NCI-H2227 treated with DMSO at 0.1 percent for 48 hours (cell line): Measurements from ENCODE around the gene LRP6.
A peak's percentile ranks its signal among the peaks of the same experiment; 100 is the strongest.
"Not testable (repeated sequence)": the region's sequence is repeated elsewhere in the genome, so short reads cannot be mapped to it uniquely, and the experiment has no call there.

Source experiments
- DNase-seq: peaks from one replicate; lab custom pipeline; 2025; lab: John Stamatoyannopoulos, UW

The LRP6 gene

DNA sequence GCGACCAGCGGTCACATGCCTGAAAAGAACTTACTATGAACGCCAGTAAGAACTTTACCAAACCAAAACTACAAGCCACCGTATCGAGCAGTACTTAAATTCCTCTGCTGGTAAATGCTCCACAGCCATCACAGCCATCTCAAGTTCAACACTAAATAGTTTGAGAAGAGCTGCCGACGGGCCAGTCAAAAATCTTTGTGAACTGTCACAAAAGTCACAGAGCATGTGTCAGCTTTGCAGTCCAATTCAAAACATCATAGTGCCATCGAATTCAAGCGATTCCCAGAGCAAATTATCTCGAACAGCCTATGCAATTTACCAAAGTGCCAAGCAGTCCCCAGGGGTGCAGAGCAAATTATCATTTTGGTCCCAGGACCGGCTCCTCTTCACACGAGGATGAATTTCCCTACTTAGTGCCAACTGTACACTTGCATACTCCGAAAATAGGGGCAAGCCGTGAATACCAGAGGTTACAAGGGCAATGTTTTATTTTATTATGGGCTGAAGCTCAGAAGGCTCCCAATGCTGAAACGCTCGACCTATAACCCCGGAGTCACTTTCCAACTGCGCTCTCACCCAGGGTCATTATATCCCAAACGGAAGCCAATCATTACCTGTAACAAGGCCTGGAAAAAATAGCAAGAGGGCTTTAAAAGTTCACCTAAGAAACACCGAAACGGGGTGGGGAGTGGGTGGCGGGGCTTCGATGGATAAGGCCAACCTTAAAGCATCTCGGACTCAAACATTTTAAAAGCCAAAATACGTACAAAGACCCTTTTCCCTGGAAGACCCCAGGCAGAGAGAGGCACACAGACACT, 1.1 kb downstream of the LRP6 start:
- DNase-seq = peak; percentile 15

DNA sequence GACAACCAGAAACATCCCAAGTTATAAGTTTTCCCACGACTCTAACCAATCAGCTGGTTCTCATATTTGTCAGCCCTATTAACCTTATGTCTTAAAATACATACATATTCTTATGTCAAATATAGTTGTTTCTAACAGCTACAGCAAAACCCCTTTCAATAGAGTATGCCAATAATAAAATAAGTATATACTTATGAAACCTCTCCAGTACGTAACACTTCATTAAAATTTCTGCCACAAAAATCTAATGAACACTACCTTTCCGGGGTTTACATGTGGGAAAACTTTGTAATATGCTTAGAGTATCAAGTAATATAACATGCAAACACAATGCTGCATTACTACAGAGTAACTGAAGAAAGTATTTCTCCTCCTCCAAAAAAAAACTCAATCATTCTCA, 1.8 kb downstream of the LRP6 start:
- no peak for DNase-seq

DNA sequence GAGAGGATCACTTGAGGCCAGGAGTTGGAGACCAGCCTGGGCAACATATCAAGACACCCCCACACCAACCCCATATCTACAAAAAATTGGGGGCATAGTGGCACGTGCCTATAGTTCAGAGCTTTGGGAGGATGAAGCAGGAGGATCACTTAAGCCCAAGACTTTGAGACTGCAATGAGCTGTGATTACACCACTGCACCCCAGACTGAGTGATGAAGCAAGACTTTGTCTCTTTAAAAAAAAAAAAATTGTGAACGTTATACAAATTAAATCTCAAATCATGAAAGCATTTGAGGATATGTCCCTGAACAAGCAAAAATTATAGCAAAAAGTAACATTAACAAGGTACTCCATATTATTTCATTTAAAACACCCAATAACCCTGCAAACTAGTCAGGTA, 2.9 kb downstream of the LRP6 start:
- no peak for DNase-seq

DNA sequence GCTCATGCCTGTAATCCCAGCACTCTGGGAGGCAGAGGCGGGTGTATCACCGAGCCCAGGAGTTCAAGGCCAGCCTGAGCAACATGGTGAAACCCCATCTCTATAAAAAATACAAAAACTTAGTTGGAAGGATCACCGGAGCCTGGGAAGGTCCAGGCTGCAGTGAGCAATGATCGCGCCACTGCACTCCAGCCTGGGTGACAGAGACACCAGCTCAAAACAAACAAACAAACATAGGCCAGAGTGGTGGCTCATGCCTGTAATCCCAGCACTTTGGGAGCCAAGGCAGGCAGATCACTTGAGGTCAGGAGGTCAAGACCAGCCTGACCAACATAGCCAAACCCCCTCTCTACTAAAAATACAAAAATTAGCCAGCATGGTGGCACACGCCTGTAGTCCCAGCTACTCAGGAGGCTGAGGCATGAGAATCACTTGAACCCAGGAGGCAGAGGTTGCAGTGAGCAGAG, 10.5 kb downstream of the LRP6 start:
- DNase-seq = not testable (repeated sequence)

DNA sequence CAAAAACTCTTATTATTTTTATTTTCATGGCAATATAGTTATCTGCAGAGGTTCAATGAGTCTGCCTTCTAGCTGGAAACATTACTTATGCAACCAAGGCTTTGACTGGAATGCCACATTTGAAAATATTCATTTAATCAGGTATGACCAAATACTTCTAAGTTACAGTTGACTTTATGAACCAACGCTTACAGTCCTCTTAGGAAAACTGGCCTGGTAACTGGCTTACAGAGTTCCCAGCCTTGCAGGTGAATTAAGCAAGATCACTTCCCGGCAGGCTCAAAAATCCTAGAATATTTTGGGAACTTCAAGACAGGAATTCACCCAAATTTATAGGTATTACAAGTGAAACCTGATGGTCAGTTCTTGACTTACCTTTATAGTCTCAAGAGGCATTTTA, 12.3 kb downstream of the LRP6 start:
- DNase-seq = no peak

DNA sequence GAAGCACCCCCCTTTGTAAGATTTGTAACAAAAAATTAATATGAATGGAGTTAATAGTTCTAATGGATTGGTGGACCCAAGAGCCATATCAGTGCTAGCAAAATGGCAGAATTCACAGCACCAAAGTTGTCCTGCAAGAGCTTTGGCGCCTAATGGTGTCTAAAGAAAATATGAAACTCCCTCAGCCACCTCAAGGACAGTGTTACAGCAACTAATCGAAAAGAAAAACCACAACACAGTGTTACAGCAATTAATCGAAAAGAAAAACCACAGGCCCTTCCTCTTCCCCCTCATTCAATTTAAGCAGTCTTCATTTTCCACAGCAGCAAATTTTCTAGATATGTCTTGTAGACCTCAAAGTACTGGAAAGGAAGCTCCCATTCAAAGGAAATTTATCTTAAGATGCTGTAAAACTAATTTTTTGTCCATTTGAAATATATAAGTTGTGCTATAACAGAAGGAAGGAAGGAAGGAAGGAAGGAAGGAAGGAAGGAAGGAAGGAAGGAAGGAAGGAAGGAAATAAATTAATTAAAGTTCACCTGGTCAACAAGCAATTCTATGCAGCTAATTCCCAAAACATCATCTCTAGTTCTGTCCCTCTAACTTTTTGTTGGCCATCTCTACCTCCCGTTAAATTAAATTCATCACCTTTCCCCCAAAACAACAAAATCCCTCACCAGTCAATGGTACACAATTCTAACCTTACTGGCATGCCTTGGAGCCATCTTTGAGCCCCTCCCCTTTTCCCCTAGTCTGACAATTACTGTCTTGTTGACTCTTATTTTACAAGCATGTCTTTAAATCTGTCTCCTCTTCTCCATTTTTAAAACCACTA, 17.4 kb downstream of the LRP6 start:
- DNase-seq = no peak

DNA sequence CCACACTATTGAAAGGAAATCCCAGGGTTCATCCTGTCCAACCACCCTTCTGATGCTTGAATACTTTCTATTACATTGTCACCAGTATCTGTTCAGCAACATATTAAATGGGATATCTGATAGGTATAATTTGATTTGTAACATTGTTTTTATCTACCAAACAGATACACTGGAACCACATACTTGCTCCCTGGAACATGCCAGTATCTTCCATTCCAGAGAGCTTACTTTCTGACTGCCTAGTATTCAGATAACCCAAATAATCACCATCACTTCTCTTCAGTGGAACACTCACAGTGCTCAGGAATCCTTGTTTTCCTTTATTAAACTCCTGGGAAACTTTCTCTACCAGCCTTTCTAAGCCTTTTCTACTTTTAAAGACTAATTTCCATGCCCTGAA, 19.3 kb downstream of the LRP6 start:
- DNase-seq = no peak

DNA sequence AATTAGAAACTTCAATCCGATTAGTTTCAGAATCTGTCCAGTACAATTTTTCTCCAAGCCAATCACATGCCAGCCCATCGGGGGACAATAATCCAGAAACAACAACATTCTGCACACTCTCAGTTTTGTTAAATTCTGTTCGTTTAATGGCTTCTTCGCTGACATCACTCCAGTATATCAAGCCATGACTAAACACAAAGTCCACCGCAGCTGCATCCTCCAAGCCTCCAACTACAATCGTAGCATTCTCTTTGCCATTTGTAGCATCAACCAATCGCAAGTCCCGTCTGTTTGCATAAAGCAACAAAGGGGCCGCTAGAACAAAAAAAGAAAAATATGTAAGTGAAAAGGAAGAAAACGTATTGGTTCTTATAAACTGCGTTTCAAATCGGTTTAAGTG, 22.5 kb downstream of the LRP6 start:
- no peak for DNase-seq

DNA sequence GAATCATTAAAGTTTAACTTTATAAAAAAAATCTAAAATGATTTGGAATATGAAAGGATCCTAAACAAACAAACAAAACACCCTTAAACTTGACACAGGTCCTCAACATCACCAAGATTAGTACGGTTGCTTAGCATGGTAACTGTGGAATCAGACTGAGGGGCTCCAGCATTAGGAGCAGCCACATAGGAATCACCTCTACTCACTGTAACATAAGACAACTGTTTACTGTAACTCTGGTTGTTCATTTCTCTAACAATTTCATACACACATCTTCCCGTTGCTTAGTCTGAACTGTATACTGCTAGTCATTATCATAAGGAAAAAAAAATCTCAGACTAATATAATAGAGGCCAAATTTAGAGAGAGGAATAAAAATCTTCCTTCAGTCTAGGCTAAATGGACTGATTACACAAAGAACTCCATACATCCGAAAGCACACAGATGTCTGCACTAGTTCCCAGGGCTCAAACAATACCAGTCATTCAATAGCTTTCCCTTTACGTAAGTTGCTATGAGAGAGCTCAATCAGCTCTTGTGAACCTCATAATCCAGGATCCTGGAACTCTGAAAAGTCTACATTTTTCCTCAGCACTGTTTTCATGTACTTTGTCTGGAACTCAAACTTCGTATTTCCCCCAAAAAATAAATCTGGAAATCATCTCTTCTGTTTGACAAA, 26.0 kb downstream of the LRP6 start:
- DNase-seq = no peak

DNA sequence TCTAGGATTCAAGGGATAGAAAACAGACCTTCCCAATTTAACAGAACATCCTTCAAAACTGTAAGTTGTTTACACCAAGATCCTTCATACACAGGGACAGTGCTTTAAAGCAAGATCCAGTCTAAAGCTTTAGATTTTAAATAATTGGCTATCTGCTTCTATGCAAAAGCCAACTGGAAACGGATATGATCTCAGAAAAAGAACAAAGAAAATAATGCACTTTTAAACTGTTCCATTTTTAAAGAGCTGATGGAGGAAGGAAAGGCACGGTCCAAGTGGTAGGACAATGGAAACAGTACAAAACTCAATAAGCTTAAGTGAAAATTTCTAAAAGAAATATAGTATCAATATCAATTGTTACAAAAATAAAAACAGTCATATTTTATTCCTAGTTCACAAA, 27.7 kb downstream of the LRP6 start:
- no peak for DNase-seq

DNA sequence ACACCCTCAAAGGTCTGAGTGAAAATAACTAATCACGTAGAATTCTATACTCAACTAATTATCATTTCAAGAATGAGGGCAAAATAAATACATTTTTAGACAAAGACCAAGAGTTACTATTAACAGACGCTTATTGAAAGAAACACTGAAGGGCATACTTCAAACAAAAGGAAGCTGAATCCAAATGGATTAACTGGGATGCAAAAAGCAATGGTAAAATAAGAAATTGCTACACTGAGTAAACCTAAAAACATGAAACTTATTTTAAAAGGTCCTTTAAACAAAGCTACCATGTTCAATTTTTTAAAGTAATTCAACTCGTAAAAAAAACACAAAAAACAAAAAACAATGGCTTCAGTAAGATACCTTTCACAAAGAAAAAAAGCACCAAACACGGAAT, 28.2 kb downstream of the LRP6 start:
- no peak for DNase-seq

DNA sequence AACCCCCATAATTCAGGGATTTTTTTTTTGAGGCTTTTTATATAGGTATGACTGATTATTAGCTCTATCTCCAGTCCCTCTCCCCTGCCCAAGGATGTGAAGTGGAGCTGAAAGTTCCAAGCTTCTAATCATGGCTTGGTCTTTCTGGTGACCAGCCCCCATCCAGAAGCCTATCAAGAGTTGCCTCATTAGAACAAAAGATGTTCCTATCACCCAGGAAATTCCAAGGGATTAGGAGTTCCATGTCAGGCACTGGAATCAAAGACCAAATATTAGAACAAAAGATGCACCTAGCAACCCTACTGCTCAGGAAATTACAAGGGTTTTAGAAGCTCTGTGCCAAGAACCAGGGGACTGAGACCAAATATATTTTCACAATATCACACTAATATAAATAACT, 29.9 kb downstream of the LRP6 start:
- no peak for DNase-seq

DNA sequence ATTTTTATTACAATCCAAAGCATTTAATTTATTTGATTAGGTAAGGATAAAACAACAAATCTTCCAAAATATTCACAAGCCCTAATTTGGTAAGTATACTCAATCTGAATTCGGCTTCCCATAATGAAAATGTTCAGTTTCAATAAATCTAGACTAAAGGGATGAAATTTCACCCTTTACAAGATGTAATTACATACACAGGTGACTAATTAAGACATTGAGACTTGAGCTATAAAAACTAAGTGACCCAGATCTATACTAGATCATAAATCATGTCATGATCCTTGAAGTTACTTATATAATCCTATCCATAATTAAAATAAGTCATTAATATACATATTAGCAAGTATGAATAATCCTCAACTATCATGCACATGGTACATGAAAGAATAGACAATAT, 36.6 kb downstream of the LRP6 start:
- no peak for DNase-seq

DNA sequence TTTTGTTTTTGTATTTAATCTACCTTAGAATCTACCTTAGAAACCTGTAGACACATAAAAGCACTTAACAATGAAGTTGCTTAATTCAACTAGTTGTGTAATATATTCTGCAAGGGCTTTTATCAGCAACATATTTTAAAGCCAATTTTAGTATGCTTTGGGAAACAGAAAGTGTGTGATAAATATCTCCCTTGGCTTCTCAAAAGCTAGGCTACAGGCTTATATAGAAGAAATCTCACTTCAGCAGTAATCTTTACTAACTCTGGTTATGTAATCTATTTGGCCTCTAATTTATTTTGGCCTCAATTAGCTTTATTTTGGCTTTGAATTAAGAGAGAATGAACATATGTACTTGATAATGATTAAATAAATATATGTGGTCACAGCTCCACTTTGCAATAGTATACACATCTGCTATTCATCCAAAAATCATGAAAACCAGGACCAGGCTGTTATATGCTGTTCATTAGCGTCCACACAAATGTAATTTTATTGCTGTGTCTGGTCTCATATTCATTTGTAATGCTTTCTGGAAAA, 37.2 kb downstream of the LRP6 start:
- no peak for DNase-seq

DNA sequence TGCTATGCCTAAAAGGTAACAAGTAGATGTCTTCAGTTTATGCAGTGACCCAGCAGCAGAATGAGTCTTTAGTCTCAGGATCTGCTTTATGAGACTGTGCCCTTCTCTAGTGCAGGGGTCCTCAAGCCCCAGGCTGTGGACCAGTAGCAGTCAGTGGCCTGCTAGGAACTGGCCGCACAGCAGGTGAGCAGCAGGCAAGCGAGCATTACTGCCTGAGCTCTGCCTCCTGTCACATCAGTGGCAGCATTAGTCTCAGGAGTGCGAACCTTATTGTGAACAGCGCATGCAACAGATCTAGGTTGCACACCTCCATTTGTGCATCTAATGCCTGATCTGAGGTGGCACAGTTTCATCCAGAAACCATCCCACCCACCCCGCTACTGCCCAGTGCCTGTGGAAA, 38.4 kb downstream of the LRP6 start:
- DNase-seq = no peak

DNA sequence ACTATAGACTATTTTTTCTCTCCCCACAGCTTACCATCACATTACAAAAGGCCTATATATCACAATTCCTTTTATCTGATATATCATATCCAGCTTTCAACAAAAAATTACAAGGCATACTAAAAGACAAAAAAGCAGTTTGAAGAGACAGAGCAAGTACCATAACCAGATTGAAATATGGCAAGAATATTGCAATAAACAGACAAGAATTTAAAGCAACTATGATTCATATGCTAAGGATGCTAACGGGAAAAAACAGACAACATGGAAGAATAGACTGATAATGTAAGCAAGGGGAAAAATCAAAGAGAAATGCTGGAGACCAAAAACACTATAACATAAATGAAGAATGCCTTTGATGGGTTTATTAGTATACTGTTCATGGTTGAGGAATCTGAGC, 40.7 kb downstream of the LRP6 start:
- no peak for DNase-seq

DNA sequence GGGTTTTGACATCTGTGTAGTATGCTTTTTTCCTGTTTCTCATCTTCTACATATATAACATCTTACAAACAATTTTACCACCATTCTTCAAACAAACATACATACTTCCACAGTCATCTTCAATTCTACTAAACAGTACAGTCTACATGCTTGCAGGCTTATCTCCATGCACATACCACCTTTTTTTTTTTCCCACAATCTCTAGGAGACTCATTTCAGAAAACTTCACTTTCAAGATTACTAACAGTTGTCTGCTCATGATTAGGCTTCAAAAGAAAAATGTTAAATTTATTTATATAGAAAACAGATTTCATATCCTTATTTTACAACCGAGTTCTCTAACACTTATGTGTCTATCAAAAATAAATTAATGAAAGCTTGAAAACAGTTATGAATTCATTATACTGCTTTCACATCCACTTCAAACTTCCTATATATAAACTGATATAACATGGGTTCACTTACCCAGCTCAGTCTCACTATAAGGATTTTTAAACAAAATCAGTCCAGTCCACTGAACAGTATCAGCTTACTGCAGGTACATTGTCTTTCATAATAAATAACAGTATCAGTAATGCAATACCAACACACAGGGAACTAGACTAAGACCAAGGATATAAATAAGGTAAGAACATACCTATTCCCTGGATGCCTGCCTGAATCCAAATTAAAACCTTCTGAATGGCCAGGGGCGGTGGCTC, 42.5 kb downstream of the LRP6 start:
- DNase-seq = no peak

DNA sequence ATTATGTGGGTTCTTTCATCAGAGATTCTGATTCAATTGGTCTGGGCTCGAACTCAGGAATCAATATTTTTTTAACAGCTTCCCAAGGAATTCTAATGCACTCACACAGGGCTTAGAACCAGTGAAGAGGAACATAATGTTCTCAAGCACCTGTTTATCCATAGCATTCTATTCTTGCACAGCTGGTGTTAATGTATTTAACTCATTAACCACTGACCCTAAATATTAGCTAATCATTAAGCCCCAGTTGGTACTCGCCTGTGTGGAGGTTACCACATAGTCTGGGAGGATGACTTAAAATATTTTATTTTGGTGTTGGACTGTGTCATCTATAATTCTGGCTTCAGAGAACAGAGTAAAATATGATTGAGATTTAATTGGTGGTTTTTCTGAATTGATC, 45.3 kb downstream of the LRP6 start:
- DNase-seq = no peak

DNA sequence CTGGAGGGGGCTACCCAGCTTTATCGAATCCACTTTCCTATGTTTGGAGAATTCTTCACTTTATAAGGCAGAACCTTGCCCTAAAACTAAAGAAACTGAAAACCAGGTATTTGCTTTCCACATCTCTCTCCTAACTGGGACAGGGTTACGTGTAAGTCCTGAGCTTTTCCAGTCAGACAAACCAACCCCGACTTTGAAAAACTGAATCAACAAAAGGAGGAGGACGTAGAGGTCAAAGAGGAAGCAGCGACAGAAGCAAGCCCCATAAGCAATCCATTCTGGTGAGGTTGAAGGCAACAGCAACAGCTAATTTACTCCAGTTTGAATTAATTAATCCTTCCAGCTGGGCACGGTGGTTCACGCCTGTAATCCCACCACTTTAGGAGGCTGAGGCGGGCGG, 47.2 kb downstream of the LRP6 start:
- DNase-seq = no peak

DNA sequence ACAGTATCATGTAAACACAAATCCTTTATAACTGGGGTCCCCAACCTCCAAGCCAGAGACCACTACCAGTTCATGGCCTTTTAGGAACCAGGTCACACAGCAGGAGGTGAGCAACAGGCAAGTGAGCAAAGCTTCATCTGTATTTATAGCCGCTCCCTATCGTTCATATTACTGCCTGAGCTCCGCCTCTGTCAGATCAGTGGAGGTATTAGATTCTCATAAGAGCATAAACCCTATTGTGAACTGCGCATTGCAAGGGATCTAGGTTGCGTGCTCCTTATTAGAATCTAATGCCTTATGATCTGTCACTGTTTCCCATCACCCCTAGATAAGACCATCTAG, 49.9 kb downstream of the LRP6 start:
- no peak for DNase-seq

DNA sequence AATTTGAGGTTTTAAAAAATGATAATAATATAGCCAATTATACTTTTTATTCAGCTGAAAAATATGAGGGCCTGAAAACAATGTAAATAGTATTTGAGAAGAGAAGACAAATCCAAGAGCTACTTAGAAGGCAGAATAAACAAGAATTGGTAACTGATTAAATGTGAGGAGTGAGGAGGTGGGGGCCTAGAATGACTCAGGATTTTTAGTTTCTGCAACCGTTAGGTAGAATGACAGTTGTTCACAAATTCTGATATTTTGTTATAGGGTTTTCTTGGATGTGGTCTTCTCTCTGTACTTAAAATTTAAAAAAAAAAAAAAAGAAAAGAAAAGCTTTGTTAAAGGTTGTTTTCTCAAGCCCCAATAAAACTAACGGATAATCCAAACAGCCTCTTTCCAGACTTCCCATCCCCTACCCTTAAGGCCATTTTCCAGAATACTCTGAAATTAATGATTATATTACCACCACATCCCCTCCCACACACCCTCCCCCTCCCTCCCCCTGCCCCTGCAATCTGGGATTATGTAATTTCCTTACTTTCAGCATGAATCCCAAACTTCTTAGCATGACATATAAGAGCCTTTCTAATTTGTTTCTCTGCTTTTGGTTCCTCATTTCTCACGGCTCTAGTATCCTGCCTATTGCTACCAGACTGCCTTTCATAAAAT, 50.4 kb downstream of the LRP6 start:
- no peak for DNase-seq
